ENCODE measurements around the gene DDX17. TPM values are rescaled to one million over a fixed set of nuclear protein-coding genes. Genes with fewer than 3 reads are reported as not detected.
"Not testable (repeated sequence)": the region's sequence is repeated elsewhere in the genome, so short reads cannot be mapped to it uniquely, and the experiment has no call there.

DDX17 gene
- total RNA-seq, 1 donor from 2014 or later, result 662 TPM

- no peak for FAIRE-seq
Observed at GRCh38 chr22:38494498-38494897, 11.6 kb downstream of the DDX17 start.

GRCh38 chr22:38491707-38492348, 14.3 kb downstream of the DDX17 start:
- no peak for DNase-seq (ENCODE audit: low spot score in 2 of 2)
- no peak for FAIRE-seq

More at GRCh38 chr22:38494498-38494897, 11.6 kb downstream of the DDX17 start:
- no peak for DNase-seq (ENCODE audit: low spot score in 2 of 2)

- FAIRE-seq, result no peak
- no peak for DNase-seq (ENCODE audit: low spot score in 2 of 2)
Observed at GRCh38 chr22:38490915-38491314, 15.2 kb downstream of the DDX17 start.

GRCh38 chr22:38490475-38490874, 15.6 kb downstream of the DDX17 start:
- FAIRE-seq (no peak), DNase-seq (ENCODE audit: low spot score in 2 of 2) (no peak)

GRCh38 chr22:38489561-38490145, 16.5 kb downstream of the DDX17 start:
- no peak for DNase-seq (ENCODE audit: low spot score in 2 of 2)
- FAIRE-seq, result no peak

GRCh38 chr22:38489142-38489541, 17.0 kb downstream of the DDX17 start:
- DNase-seq (ENCODE audit: low spot score in 2 of 2), result no peak
- FAIRE-seq, result no peak

GRCh38 chr22:38487946-38488345, 18.2 kb downstream of the DDX17 start:
- no peak for FAIRE-seq

GRCh38 chr22:38485783-38486182, 20.3 kb downstream of the DDX17 start:
- FAIRE-seq (no peak), DNase-seq (ENCODE audit: low spot score in 2 of 2) (no peak)

More at GRCh38 chr22:38487946-38488345, 18.2 kb downstream of the DDX17 start:
- DNase-seq (ENCODE audit: low spot score in 2 of 2), result no peak

- no peak for DNase-seq (ENCODE audit: low spot score in 2 of 2)
- no peak for FAIRE-seq
Observed at GRCh38 chr22:38484244-38484643, 21.9 kb downstream of the DDX17 start.

- no peak for DNase-seq (ENCODE audit: low spot score in 2 of 2)
- no peak for FAIRE-seq
Observed at GRCh38 chr22:38482662-38483308, 23.3 kb downstream of the DDX17 start.

GRCh38 chr22:38481871-38482332, 24.2 kb downstream of the DDX17 start:
- DNase-seq (ENCODE audit: low spot score in 2 of 2) (no peak), FAIRE-seq (no peak)

- DNase-seq (ENCODE audit: low spot score in 2 of 2) (no peak), FAIRE-seq (no peak)
Observed at GRCh38 chr22:38481162-38481870, 24.8 kb downstream of the DDX17 start.

GRCh38 chr22:38479096-38479837, 26.8 kb downstream of the DDX17 start:
- no peak for FAIRE-seq
- no peak for DNase-seq (ENCODE audit: low spot score in 2 of 2)

GRCh38 chr22:38477585-38477984, 28.5 kb downstream of the DDX17 start:
- FAIRE-seq, result no peak
- DNase-seq (ENCODE audit: low spot score in 2 of 2), result no peak

- FAIRE-seq, result no peak
- DNase-seq (ENCODE audit: low spot score in 2 of 2), result no peak
Observed at GRCh38 chr22:38474003-38474607, 32.0 kb downstream of the DDX17 start.

- FAIRE-seq (no peak), DNase-seq (ENCODE audit: low spot score in 2 of 2) (no peak)
Observed at GRCh38 chr22:38471237-38471636, 34.9 kb downstream of the DDX17 start.

GRCh38 chr22:38470179-38470578, 35.9 kb downstream of the DDX17 start:
- not testable (repeated sequence) for DNase-seq (ENCODE audit: low spot score in 2 of 2)

GRCh38 chr22:38469306-38469781, 36.8 kb downstream of the DDX17 start:
- DNase-seq (ENCODE audit: low spot score in 2 of 2), result no peak
- no peak for FAIRE-seq

More at GRCh38 chr22:38470179-38470578, 35.9 kb downstream of the DDX17 start:
- FAIRE-seq, result not testable (repeated sequence)

- DNase-seq (ENCODE audit: low spot score in 2 of 2) (no peak), FAIRE-seq (no peak)
Observed at GRCh38 chr22:38468443-38469305, 37.4 kb downstream of the DDX17 start.

Measured in frontal cortex (tissue), 4 donors.